AG08396 (cell line): ENCODE data around the gene LAMTOR3.

Source experiments
- DNase-seq: peaks from one replicate; pipeline ENCODE4 v3.0.0; 2012; ENCODE audit warnings: low spot score, mixed read lengths

The LAMTOR3 gene, protein sequence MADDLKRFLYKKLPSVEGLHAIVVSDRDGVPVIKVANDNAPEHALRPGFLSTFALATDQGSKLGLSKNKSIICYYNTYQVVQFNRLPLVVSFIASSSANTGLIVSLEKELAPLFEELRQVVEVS

DNA sequence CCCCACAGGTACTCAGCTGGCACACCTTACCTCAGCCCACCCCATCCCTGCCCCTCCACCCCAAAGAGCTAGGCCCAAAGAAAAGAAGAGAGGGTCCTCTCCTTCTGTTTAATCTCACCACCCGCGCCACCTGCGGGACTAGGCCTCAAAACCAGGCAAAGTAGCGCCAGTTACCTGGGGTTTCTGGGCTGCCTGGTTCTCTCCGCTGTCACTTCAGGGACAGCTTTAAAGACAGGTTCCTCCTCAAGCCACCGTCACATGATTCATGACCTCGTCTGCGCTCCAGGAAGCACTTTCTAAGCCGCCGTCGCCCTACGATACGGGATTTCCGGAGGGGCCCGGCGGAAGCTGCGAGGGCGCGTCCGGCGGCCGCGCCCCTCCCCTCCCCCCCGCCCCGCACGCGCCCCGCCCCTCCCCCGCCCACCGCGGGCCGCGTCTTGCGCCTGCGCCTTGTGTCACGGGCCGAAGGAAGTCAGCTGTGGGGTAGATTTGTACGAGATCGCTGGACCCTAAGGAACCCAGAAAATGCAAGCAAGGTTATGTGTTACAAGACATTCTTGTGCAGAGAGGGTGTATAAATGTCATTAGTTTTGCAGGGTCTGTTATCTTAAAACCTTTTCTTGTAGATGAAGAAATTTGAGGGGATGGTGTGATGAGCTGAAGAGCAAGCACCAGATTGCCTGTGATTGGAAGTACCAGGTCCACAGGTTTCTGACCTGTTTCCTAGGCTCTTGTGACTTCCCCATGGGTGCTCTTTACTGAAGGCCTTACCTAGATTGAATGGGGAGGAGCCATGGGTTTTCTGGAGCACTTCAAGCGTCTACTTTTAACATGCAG, at the start of gene LAMTOR3:
TSS of gene LAMTOR3 (minus strand) at position 267 of the 837 bp plus-strand sequence. CDS start 464 bp downstream, outside the sequence.
- DNase-seq: peak; percentile 96

DNA sequence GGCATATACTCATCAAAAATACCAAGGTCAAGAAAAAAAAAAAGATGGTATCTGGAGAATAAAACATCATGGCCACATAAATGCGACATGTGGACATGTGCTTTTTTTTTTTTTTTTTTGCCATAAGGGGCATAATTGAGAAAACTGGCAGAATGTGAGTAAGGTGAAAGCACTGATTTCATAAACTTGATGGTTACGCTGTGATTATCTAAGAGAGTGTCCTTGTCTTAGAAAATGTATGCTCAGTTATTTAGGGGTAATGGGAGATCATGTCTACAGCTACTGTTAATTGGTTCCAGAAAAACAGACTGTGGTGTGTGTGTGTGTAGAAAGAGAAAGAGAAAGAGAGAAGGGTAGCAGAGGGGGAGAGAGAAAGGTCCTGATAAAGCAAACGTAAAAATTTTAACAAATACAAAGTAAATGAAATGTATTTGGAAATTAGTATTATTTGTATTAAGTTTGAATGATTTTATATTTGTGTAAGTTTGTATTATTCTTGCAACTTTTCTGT, 44.1 kb upstream of the LAMTOR3 start:
- no peak for DNase-seq

DNA sequence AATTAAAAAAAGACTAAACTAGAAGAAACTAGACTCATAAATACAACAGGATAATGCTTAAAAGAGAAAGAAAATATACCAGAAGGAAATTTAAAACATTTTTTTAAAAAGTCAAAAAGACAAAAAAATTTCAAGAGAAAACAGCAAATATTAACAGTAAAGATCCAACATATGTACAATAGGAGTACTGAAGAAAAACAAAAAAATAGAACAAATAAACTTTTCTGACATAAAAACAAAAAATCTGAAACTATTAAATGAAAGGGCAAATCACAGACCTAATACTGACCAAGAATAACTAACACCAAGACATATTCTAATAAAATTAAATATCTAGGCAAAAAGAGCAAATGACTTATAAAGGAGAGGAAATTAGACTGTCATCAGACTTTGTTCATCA, 40.7 kb upstream of the LAMTOR3 start:
- DNase-seq: no peak

- DNase-seq: no peak
These were observed 33.3 kb upstream of the LAMTOR3 start for GRCh38 chr4:99927566-99927965.

GRCh38 chr4:99921174-99921573, 26.9 kb upstream of the LAMTOR3 start:
- DNase-seq: no peak

DNA sequence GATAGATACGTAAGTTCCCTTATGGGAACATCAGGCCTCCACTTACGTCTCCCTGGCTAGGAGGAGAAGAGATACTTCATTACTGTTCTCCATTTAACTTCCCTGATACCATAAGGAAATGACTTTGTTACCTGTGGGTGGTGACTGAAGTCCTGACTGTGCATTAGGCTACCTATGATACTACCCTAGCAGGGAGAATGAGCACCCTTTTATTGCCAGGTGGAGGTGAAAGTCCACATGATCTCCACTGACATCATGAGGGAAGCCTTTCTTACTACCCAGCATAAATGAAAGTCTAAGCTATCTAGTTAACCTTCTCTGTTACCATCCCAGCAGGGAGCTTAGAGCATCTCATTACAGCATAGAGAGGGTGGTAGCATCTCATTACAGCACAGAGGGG, 24.4 kb upstream of the LAMTOR3 start:
- DNase-seq: no peak

DNA sequence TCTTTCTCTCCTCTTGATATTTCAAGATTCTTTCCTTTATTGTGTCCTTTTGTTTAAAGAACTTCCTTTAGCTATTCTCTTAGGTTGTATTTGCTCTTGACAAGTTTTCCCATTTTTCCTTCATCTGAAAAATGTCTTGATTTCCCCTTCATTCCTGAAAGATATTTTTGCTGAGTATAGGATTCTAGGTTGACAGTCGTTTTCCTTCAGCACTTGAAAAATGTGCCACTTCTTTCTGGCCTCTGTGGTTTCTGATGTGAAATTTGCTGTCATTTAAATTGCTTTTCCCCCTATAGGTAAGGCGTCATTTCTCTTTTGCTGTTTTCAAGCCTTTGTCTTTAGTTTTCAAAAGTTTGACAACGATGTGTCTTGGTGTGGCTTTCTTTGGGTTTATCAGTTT, 23.3 kb upstream of the LAMTOR3 start:
- DNase-seq: no peak

DNA sequence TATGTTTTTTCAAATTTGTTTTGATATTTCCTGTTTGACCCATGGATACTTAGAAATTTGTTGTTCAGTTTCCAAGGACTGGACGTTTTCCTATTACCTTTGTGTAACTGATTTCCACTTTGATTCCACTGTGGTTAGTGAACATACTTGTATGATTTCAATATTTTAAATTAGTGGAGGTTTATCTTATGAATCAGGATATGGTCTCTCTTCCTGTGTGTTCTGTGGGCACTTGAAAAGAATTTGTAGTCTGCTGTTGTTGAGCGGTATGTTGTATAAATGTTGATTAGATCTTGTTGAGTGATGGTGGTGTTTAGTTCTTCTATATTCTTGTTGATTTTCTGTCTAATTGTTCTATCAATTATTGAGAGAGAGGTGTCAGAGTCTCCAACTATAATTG, 21.2 kb upstream of the LAMTOR3 start:
- DNase-seq: no peak

- no peak for DNase-seq
These were observed 771 bp upstream of the LAMTOR3 start for GRCh38 chr4:99894998-99895397.

DNA sequence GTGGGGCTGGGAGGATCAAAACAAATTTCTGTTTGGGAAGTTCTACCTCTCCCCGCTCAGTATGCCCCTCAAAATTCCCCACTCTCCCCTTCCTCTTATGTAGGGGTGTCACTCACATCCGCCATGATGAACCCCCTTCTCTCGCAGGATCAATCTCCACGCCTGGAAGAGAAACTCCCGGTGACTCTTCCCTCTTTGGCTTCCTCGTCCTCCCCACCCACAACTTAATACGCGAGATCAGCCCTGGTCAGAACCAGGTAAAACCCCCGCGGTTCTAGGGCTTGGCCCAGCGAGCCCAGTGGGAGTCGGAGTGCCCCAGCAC, 427 bp downstream of the LAMTOR3 start:
- DNase-seq: peak; percentile 7

DNA sequence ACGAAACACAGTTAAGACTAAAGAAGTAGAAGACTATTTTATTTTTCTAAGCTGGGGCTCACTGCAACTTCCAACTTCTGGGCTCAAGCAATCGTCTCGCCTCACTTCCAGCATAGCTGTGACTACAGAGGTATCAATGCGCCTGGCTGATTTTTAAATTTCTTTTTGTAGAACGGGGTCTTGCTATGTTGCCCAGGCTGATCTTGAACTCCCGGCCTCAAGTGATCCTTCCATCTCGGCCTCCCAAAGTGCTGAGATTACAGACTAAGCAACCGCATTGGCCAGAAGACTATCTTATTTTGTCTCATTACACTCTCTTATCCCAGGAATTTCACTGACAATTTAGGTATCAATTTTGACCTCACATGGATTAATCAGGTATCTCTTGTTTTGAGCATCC, 1.2 kb downstream of the LAMTOR3 start:
- DNase-seq: no peak

GRCh38 chr4:99891351-99891750, 2.9 kb downstream of the LAMTOR3 start:
- DNase-seq: no peak

DNA sequence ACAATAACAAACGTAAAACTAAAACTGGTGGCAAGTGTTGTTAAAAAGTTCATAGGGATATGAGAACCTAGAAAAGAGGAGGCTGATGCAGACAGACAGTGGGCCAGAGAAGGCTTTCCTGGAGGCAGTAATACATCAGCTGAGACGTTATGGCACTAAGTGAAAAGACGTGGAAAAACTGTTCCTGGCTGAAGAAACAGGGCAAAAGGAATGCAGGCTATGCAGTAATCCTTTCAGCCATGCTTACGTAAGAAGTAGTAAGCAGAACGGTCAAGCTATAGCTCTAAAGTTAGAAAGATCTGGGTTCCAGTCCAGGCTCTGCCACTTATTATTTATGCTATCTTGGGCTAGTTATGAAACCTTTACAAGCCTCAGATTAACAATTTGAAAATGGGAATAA, 6.4 kb downstream of the LAMTOR3 start:
- peak; percentile 20 for DNase-seq

GRCh38 chr4:99886146-99886545, 8.1 kb downstream of the LAMTOR3 start:
- DNase-seq: peak; percentile 7

GRCh38 chr4:99885687-99886086, 8.5 kb downstream of the LAMTOR3 start:
- no peak for DNase-seq

GRCh38 chr4:99885063-99885664, 9.1 kb downstream of the LAMTOR3 start:
- DNase-seq: no peak

GRCh38 chr4:99879458-99879857, 14.8 kb downstream of the LAMTOR3 start:
- DNase-seq: no peak

- no peak for DNase-seq
These were observed 15.6 kb downstream of the LAMTOR3 start for GRCh38 chr4:99878604-99879003.

GRCh38 chr4:99876946-99877345, 17.3 kb downstream of the LAMTOR3 start:
- DNase-seq: no peak

DNA sequence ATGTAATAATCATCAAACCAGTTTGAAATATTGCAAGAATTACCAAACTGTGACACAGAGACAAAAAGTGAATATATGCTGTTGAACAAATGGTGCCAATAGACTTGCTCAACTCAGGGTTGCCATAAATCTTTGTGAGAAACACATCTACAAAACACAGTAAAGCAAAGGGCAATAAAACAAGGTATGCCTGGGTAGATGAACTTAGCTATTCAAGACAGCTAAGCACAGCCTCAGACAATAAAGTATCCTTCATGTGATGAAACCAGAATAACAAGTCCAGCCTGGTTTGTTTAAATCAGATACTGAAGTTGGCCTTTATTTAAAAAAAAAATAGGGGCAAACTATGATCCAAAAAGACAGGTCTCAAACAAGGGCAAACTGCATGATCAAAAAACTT, 19.2 kb downstream of the LAMTOR3 start:
- DNase-seq: no peak

DNA sequence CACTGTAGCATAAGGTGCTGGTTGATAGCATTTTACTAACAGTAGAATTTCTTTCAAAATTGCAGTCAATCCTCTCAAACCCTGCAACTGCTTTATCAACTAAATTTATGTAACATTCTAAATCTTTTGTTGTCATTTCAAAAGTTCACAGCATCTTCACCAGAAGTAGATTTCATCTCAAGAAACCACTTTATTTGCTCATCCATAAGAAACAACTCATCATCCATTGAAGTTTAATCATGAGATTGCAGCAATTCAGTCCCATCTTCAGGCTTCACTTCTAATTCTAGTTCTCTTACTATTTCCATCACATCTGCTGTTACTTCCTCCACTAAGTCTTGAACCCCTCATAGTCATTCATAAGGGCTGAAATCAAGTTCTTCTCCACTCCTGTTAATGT, 21.7 kb downstream of the LAMTOR3 start:
- no peak for DNase-seq

DNA sequence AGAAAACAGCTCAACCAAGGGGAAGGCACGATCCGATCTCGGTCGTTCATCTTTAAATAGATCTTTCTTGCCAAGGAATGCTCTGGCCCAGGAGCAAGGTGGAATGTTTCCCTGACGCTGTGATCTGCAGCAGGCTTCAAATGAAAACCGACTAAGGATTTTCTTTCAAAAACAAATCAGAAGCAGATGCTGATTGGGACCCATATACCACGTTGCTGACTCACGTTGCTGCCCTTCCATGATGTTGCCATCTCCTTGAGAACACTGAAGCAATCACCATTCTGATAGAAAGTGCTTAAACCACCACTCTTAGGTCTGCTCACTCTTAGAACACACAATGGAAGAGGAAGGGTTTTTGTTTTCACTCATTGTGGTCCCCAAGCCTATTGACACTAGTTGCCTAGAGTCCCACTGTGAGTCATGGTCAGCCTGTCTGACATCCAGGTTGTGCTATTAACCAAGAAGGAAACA, 26.1 kb downstream of the LAMTOR3 start:
- peak; percentile 67 for DNase-seq

- DNase-seq: no peak
These were observed 30.4 kb downstream of the LAMTOR3 start for GRCh38 chr4:99863804-99864203.
